Astrocyte (in vitro differentiated cells and primary cell): ENCODE measurements around the gene RAB11B. TPM values are rescaled to one million over a fixed set of nuclear protein-coding genes. Genes with fewer than 3 reads are reported as not detected.
"Not testable (repeated sequence)": the region's sequence is repeated elsewhere in the genome, so short reads cannot be mapped to it uniquely, and the experiment has no call there.

Experiments
- DNase-seq: peaks from one replicate; pipeline ENCODE4 v3.0.0-alpha.2; 2010; ENCODE audit warnings: low read depth
- FAIRE-seq: peaks from 2 replicates; lab custom pipeline; 2011; peaks lifted over from hg19 to GRCh38; lab: Jason Lieb, UNC
- H2AFZ ChIP-seq: 2 replicates; pipeline ENCODE4 v1.6.0; 2012; ENCODE audit warnings: low read depth, low read length, inconsistent platforms
- H3K27ac ChIP-seq: 2 replicates; pipeline ENCODE4 v1.5.1; 2011; ENCODE audit warnings: low read depth, low read length, inconsistent platforms
- H3K27me3 ChIP-seq: 2 replicates; pipeline ENCODE4 v1.6.0; 2011; ENCODE audit warnings: low read length, inconsistent platforms; ENCODE audit not compliant: insufficient read depth
- H3K36me3 ChIP-seq: 2 replicates; pipeline ENCODE4 v1.5.1; 2011; ENCODE audit warnings: low read length, inconsistent platforms; ENCODE audit not compliant: insufficient read depth
- H3K4me1 ChIP-seq: 2 replicates; pipeline ENCODE4 v1.5.1; 2011; ENCODE audit warnings: low read length, inconsistent platforms; ENCODE audit not compliant: insufficient read depth
- H3K4me2 ChIP-seq: 2 replicates; pipeline ENCODE4 v1.6.0; 2012; ENCODE audit warnings: low read length, inconsistent platforms
- H3K4me3 ChIP-seq: 2 replicates; pipeline ENCODE4 v1.5.1; 2011; ENCODE audit warnings: low read depth, mild to moderate bottlenecking, low read length, inconsistent platforms; ENCODE audit not compliant: insufficient read depth
- H3K79me2 ChIP-seq: 2 replicates; pipeline ENCODE4 v1.6.0; 2012; ENCODE audit warnings: mild to moderate bottlenecking, low read length, inconsistent platforms; ENCODE audit not compliant: insufficient read depth
- H3K9ac ChIP-seq: 2 replicates; pipeline ENCODE4 v1.6.0; 2012; ENCODE audit warnings: mild to moderate bottlenecking, low read length, inconsistent platforms
- H3K9me3 ChIP-seq: 2 replicates; pipeline ENCODE4 v1.5.1; 2012; ENCODE audit warnings: low read depth, mild to moderate bottlenecking, low read length, inconsistent platforms; ENCODE audit not compliant: insufficient read depth
- H4K20me1 ChIP-seq: 2 replicates; pipeline ENCODE4 v1.6.0; 2012; ENCODE audit warnings: low read length, inconsistent platforms; ENCODE audit not compliant: insufficient read depth
- H3K27ac Mint-ChIP-seq: one replicate; pipeline ENCODE4 v1.8.0; 2021; ENCODE audit warnings: mild to moderate bottlenecking, mixed read lengths; ENCODE audit not compliant: unreplicated experiment
- H3K27me3 Mint-ChIP-seq: one replicate; pipeline ENCODE4 v1.8.0; 2021; ENCODE audit warnings: low read depth, mixed read lengths; ENCODE audit not compliant: unreplicated experiment
- H3K36me3 Mint-ChIP-seq: one replicate; pipeline ENCODE4 v1.8.0; 2021; ENCODE audit warnings: low read depth, mixed read lengths; ENCODE audit not compliant: unreplicated experiment
- H3K4me1 Mint-ChIP-seq: one replicate; pipeline ENCODE4 v1.8.0; 2021; ENCODE audit warnings: low read depth, mixed read lengths; ENCODE audit not compliant: unreplicated experiment
- H3K4me3 Mint-ChIP-seq: one replicate; pipeline ENCODE4 v1.8.0; 2021; ENCODE audit warnings: mild to moderate bottlenecking, moderate library complexity, mixed read lengths; ENCODE audit not compliant: unreplicated experiment
- H3K9me3 Mint-ChIP-seq: one replicate; pipeline ENCODE4 v1.8.0; 2021; ENCODE audit warnings: mild to moderate bottlenecking, mixed read lengths; ENCODE audit not compliant: unreplicated experiment
- CTCF ChIP-seq: IDR thresholded peaks from 2 replicates; pipeline ENCODE4 v1.5.1; 2011; ENCODE audit warnings: low read depth, mild to moderate bottlenecking, inconsistent platforms, low read length, moderate library complexity; ENCODE audit not compliant: insufficient read depth
- EZH2 ChIP-seq: IDR thresholded peaks from 2 replicates; pipeline ENCODE4 v1.6.1; 2012; ENCODE audit warnings: mild to moderate bottlenecking, low read length, inconsistent platforms; ENCODE audit not compliant: insufficient read depth
- total RNA-seq: library from RNA; stranded (reverse); gene quantifications from 2 replicates; pipeline ENCODE4 v1.2.1, GENCODE V29; 2021

The RAB11B gene
- total RNA-seq, 1 donor from 2014 or later, result 85.2 TPM

- peaks cover 17% of the 10 kb centered on the region for H3K36me3 Mint-ChIP-seq
- not testable (repeated sequence) for H3K27me3 Mint-ChIP-seq, H3K36me3 ChIP-seq, H3K9ac ChIP-seq, H3K9me3 Mint-ChIP-seq, H3K27ac ChIP-seq, H3K4me2 ChIP-seq, H3K4me1 Mint-ChIP-seq, H2AFZ ChIP-seq, H3K4me3 ChIP-seq, H3K27me3 ChIP-seq, H3K27ac Mint-ChIP-seq, H3K9me3 ChIP-seq, H3K4me1 ChIP-seq, DNase-seq, FAIRE-seq, H3K4me3 Mint-ChIP-seq, H4K20me1 ChIP-seq, H3K79me2 ChIP-seq
Observed at GRCh38 chr19:8386419-8386818, 3.7 kb upstream of the RAB11B start.

- Histone ChIP-seq H3K9ac (no peak overlapping the region), H3K4me1 (peaks cover 10% of the 10 kb centered on the region), H3K27ac (no peak overlapping the region), H3K79me2 (peaks cover 15% of the 10 kb centered on the region), H3K4me3 (no peak overlapping the region), H3K9me3 (no peaks in the 10 kb centered on the region), H4K20me1 (peaks cover 13% of the 10 kb centered on the region), H3K36me3 (no peaks in the 10 kb centered on the region), H3K4me2 (no peak overlapping the region), H2AFZ (no peak overlapping the region), H3K27me3 (no peaks in the 10 kb centered on the region)
- Mint-ChIP-seq H3K27me3 (no peaks in the 10 kb centered on the region), H3K4me1 (peaks cover 6% of the 10 kb centered on the region), H3K36me3 (peaks cover 20% of the 10 kb centered on the region), H3K4me3 (no peak overlapping the region), H3K9me3 (peaks cover 3% of the 10 kb centered on the region), H3K27ac (no peak overlapping the region)
- TF ChIP-seq CTCF, result no peak
- no peak for TF ChIP-seq EZH2
- no peak for FAIRE-seq
- DNase-seq, result no peak
Observed at GRCh38 chr19:8386990-8387389, 3.2 kb upstream of the RAB11B start.

GRCh38 chr19:8387688-8388611 is 2.2 kb upstream of the RAB11B start:
- peaks cover 6% of the 10 kb centered on the region for H3K4me1 Mint-ChIP-seq
- peaks cover 3% of the 10 kb centered on the region for H3K9me3 Mint-ChIP-seq
- H3K27ac Mint-ChIP-seq, result no peak overlapping the region
- no peak for FAIRE-seq
- H3K27me3 ChIP-seq, result no peaks in the 10 kb centered on the region
- peaks cover 20% of the 10 kb centered on the region for H4K20me1 ChIP-seq
- H2AFZ ChIP-seq, result no peak overlapping the region
- no peaks in the 10 kb centered on the region for H3K36me3 ChIP-seq
- H3K9me3 ChIP-seq, result no peaks in the 10 kb centered on the region
- no peak overlapping the region for H3K9ac ChIP-seq
- DNase-seq, result no peak
- no peak overlapping the region for H3K4me3 Mint-ChIP-seq
- no peak for TF ChIP-seq CTCF
- no peak for TF ChIP-seq EZH2
- peaks cover 20% of the 10 kb centered on the region for H3K36me3 Mint-ChIP-seq
- no peak overlapping the region for H3K4me2 ChIP-seq
- no peak overlapping the region for H3K27ac ChIP-seq
- peaks cover 10% of the 10 kb centered on the region for H3K4me1 ChIP-seq
- H3K79me2 ChIP-seq, result peaks cover 24% of the 10 kb centered on the region
- H3K4me3 ChIP-seq, result no peak overlapping the region
- no peaks in the 10 kb centered on the region for H3K27me3 Mint-ChIP-seq
